GM12865 (cell line): ENCODE measurements around the gene RCOR2.

ENCODE experiments used
- DNase-seq: peaks from one replicate; pipeline ENCODE4 v3.0.0; 2010; ENCODE audit warnings: low read depth
- H3K4me3 ChIP-seq: 2 replicates; pipeline ENCODE4 v1.5.1; 2011; ENCODE audit warnings: mild to moderate bottlenecking, low read depth, low read length, control low read depth
- CTCF ChIP-seq: IDR thresholded peaks from 2 replicates; pipeline ENCODE4 v1.5.1; 2011; ENCODE audit warnings: low read length, control low read depth, low read depth, inconsistent platforms; ENCODE audit not compliant: insufficient read depth; ENCODE audit errors: missing control alignments

The RCOR2 gene

DNA sequence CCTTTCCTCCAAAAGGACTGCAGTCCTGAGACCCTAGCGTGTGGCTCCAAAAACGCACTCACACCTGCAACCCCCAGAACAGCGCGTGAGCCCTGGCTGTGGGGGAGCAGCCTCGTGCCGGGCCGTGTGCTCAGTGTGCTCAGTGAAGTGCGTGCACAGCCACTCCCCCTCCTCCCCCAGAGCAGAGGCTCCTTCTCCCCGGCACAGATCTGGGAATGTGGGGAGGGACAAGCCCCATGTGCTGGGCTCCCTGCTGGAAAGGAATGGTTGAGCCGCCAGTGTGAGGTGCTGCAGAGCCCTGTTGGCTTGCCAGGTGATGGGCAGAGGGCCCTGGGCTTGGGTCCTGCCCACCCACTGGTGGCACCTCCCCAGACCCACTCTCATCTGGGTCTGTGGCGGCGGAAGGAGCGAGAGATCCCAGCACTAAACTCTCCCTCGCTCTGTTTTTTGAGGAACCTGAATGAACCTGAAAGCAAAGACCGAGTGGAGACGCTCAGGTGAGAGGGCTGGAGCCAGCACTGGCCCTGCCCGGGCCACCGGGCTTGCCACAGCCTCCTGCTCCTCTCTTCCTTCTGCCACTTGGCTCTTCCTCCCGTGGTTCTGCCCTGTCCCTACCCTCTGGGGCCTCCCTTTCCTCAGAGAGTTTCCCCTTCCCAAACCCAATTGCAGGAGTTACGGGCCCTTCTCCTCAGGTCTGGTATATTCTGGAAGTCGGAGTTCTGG, 9.0 kb downstream of the RCOR2 start:
- TF ChIP-seq CTCF: no peak
- no peak overlapping the region for H3K4me3 ChIP-seq
- DNase-seq: no peak

DNA sequence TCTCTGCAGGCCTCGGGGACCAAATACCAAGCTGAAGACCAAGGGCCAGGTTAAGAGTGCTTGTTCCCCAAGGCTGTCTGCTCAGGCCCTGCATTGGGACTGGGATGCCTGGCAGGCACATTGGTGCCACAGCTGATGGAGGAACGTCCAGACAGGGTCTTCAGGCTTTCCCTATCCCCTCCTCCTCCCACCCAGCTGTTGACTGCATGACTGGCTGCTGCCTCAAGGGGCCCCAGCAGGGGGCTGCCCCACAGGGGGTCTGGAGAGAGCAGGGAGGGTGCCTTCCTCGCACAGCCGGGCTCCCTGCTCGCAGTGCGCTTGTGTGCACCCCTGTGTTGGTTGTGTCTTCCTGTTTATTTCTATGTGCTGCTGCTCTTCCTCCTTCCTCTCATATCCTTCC, 9.9 kb downstream of the RCOR2 start:
- DNase-seq: no peak
- no peak overlapping the region for H3K4me3 ChIP-seq
- TF ChIP-seq CTCF: no peak

DNA sequence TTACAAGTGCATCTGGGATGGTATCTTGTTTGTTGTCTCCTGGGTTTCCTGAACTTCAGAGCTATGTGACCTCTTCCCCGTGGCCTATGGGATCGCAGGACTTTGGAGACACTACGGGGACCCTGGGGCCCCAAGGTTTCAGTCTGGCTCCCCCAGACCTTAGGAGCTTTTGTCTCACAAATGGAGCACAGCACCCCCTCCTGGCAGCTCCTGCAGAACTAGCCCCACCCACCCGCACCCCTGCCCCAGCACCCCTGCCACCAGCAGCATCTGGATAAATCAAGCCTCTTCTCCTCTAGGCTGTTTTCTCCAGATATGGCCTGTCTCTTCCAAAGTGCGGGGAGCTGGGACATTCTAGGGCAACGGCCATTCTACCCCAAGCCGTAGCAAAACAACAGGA, 10.4 kb downstream of the RCOR2 start:
- TF ChIP-seq CTCF: peak; percentile 18
- peak; percentile 47 for DNase-seq
- H3K4me3 ChIP-seq: no peak overlapping the region

DNA sequence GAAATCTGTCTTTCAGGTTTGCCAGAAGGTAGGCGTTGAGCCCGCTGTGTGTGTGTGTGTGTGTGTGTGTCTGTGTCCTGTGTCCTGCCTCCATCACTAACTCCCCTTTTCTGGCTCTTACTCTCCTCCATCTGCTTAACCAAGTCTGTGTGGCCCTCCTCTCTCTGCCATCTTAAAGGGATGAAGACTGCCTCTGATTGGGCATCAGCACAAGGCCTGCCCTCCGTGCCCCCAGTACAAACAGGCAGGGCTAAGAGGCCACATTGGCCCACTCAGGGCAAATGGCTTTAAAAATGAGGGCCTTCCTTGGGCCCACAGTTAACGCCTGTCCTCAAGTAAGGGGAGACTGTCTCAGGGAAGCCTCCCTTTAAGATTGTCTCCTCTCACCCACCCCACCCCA, 10.9 kb downstream of the RCOR2 start:
- no peak overlapping the region for H3K4me3 ChIP-seq
- no peak for TF ChIP-seq CTCF
- no peak for DNase-seq

GRCh38 chr11:63905179-63905578, 11.8 kb downstream of the RCOR2 start:
- TF ChIP-seq CTCF: no peak
- DNase-seq: no peak
- no peak overlapping the region for H3K4me3 ChIP-seq

- no peak for DNase-seq
- TF ChIP-seq CTCF: no peak
- no peak overlapping the region for H3K4me3 ChIP-seq
Observed at GRCh38 chr11:63904743-63905142, 12.2 kb downstream of the RCOR2 start.

- no peak for TF ChIP-seq CTCF
- no peak for DNase-seq
- H3K4me3 ChIP-seq: no peak overlapping the region
Observed at GRCh38 chr11:63903884-63904283, 13.1 kb downstream of the RCOR2 start.
